ENCODE measurements around the gene SMAGP.
"Not testable (repeated sequence)": the region's sequence is repeated elsewhere in the genome, so short reads cannot be mapped to it uniquely, and the experiment has no call there.

DNA sequence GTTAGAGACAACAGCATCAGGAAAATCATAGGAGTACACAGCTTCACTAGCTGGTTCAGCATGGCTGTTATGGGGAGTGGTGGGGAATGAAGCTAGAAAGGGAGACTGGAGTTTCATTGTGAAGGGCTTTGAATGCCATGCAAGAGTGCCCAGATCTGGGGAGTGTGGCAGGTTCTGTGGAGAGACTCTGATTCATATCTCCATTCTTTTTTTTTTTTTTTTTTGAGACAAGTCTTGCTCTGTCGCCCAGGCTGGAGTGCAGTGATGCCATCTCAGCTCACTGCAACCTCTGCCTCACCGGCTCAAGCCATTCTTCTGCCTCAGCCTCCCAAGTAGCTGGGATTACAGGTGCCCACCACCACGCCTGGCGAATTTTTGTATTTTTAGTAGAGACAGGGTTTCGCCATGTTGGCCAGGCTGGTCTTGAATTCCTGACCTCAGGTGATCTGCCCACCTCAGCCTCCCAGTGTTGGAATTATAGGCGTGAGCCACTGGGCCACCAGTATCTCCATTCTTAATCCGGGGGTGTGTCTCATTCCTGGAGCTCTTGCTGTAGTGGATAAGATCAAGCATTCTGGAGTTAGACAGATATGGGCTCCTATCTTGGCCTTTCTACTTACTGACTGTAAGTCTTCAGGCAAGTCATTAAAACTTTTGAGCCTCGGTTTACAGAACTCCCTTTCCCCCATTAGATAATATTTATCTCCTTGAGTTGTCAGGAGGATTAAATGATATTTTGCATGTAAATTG, 48.0 kb upstream of the SMAGP start:
- TF ChIP-seq, protein P1, sequence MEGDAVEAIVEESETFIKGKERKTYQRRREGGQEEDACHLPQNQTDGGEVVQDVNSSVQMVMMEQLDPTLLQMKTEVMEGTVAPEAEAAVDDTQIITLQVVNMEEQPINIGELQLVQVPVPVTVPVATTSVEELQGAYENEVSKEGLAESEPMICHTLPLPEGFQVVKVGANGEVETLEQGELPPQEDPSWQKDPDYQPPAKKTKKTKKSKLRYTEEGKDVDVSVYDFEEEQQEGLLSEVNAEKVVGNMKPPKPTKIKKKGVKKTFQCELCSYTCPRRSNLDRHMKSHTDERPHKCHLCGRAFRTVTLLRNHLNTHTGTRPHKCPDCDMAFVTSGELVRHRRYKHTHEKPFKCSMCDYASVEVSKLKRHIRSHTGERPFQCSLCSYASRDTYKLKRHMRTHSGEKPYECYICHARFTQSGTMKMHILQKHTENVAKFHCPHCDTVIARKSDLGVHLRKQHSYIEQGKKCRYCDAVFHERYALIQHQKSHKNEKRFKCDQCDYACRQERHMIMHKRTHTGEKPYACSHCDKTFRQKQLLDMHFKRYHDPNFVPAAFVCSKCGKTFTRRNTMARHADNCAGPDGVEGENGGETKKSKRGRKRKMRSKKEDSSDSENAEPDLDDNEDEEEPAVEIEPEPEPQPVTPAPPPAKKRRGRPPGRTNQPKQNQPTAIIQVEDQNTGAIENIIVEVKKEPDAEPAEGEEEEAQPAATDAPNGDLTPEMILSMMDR (conservative IDR thresholded peaks at IDR 0.05; ENCODE audit: low read depth, low read length): not testable (repeated sequence)
- TF ChIP-seq POLR2A (IDR thresholded peaks at IDR 0.05; ENCODE audit: low read depth, low read length); RCOR1 (IDR thresholded peaks at IDR 0.05; ENCODE audit: insufficient replicate concordance, low read length); RFX5 (IDR thresholded peaks at IDR 0.05; ENCODE audit: low read depth, low read length); RAD21 (IDR thresholded peaks at IDR 0.05; ENCODE audit: low read length); FOS (IDR thresholded peaks at IDR 0.05; ENCODE audit: low read depth, low read length); MXI1 (IDR thresholded peaks at IDR 0.05; ENCODE audit: borderline replicate concordance, low read depth, low read length); MAZ (IDR thresholded peaks at IDR 0.05; ENCODE audit: borderline replicate concordance, low read depth, low read length); SMC3 (IDR thresholded peaks at IDR 0.05; ENCODE audit: low read depth, low read length); BHLHE40 (IDR thresholded peaks at IDR 0.05; ENCODE audit: low read depth, low read length): not testable (repeated sequence)
- TF ChIP-seq, protein P2, sequence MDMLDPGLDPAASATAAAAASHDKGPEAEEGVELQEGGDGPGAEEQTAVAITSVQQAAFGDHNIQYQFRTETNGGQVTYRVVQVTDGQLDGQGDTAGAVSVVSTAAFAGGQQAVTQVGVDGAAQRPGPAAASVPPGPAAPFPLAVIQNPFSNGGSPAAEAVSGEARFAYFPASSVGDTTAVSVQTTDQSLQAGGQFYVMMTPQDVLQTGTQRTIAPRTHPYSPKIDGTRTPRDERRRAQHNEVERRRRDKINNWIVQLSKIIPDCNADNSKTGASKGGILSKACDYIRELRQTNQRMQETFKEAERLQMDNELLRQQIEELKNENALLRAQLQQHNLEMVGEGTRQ (IDR thresholded peaks at IDR 0.05; ENCODE audit: low read depth, low read length): not testable (repeated sequence)
- TF ChIP-seq, protein P3, sequence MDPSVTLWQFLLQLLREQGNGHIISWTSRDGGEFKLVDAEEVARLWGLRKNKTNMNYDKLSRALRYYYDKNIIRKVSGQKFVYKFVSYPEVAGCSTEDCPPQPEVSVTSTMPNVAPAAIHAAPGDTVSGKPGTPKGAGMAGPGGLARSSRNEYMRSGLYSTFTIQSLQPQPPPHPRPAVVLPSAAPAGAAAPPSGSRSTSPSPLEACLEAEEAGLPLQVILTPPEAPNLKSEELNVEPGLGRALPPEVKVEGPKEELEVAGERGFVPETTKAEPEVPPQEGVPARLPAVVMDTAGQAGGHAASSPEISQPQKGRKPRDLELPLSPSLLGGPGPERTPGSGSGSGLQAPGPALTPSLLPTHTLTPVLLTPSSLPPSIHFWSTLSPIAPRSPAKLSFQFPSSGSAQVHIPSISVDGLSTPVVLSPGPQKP (IDR thresholded peaks at IDR 0.05; ENCODE audit: borderline replicate concordance, low read depth, low read length): not testable (repeated sequence)

All from IMR-90 (cell line).